Esophagus muscularis mucosa (tissue), 4 donors: ENCODE results near the gene GALC. TPM values are rescaled to one million over a fixed set of nuclear protein-coding genes. Genes with fewer than 3 reads are reported as not detected.

ENCODE experiments used
- DNase-seq: peaks from one replicate; pipeline ENCODE4 v3.0.0-alpha.2; 2017; ENCODE audit errors: extremely low spot score
- H3K27ac ChIP-seq, 4 donors: fragments of 200-600 bp; sonication (generic); replicated peaks in 1 of 4; 1 replicate in 3 of 4; 2 replicates in 1 of 4; pipeline ENCODE4 v1.5.1; 2016 to 2019; ENCODE audit warnings: mild to moderate bottlenecking in 1 of 4
- H3K27me3 ChIP-seq, 4 donors: fragments of 200-600 bp; sonication (generic); one replicate each; pipeline versions ENCODE4 v1.5.1 to v1.6.0; 2016 to 2019
- H3K36me3 ChIP-seq, 4 donors: fragments of 200-600 bp; sonication (generic); one replicate each; pipeline ENCODE4 v1.5.1; 2016 to 2019
- H3K4me1 ChIP-seq, 4 donors: fragments of 200-600 bp; sonication (generic); one replicate each; pipeline ENCODE4 v1.5.1; 2016 to 2019
- H3K4me3 ChIP-seq, 4 donors: fragments of 200-600 bp; sonication (generic); 1 replicate in 2 of 4; 2 replicates in 2 of 4; pipeline ENCODE4 v1.5.1; 2016 to 2019; ENCODE audit warnings: mild to moderate bottlenecking in 4 of 4, moderate library complexity in 1 of 4
- H3K9me3 ChIP-seq, 4 donors: fragments of 200-600 bp; sonication (generic); 1 replicate in 3 of 4; 2 replicates in 1 of 4; pipeline ENCODE4 v1.5.1; 2016 to 2019
- EP300 ChIP-seq: sonication (generic); formaldehyde crosslinking; IDR thresholded peaks from one replicate; pipeline ENCODE4 v1.6.1; 2017; ENCODE audit warnings: antibody characterized with exemption
- POLR2A ChIP-seq: fragments of 450-650 bp; IDR thresholded peaks from one replicate; pipeline ENCODE4 v1.6.1; 2017; ENCODE audit warnings: antibody characterized with exemption, moderate library complexity, mild to moderate bottlenecking, low read depth
- POLR2AphosphoS5 ChIP-seq, 2 donors: sonication (generic); formaldehyde crosslinking; IDR thresholded peaks; one replicate each; pipeline ENCODE4 v1.6.1; 2017; ENCODE audit warnings: antibody characterized with exemption in 2 of 2
- WGBS: methylation state at CpG from one replicate; pipeline ENCODE4 v1.1.5; 2018; 5-methylcytosine and 5-hydroxymethylcytosine counted together
- intact Hi-C: fragments of 100-400 bp; cut with DNase I; formaldehyde crosslinking; loops from one replicate; pipeline ENCODE4 v1.15.1; 2023
- total RNA-seq, 4 donors: library from RNA; depleted of rRNA; stranded (reverse); fragments of >200 nt; gene quantifications; one replicate each; pipeline versions ENCODE4 v1.1.0 to v1.2.1, GENCODE V29; 2016
- TF ChIP-seq, protein P1 (sequence below), 3 experiments: fragments of 200-600 bp in 2 of 3; fragments of 450-650 bp in 1 of 3; sonication (generic) in 2 of 3; IDR thresholded peaks; one replicate each; pipeline ENCODE4 v1.5.1; 2017 to 2019; ENCODE audit warnings: antibody characterized with exemption in 3 of 3, mild to moderate bottlenecking in 2 of 3, moderate library complexity in 1 of 3

The GALC gene
- total RNA-seq, 4 donors from 2014 or later: 14.5 to 17.0 (median 16.0) TPM

DNA sequence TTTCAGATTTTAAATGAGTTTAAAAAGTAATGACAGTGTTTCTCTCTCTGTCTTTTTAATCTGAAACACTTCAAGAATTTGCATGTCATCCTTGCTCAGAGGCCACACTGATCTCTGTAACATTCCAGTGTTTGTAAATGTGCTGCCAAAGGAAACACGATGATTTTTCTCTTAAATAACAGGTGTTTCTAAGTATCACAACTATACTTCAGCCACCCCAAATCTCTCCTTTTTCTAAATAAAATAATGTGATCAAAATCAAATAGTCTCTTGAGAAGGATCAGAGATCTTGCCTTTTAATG, 3.3 kb upstream of the GALC start:
- intact Hi-C loops: loop anchor here (10.0 kb wide), 1 partner anchor 389 kb away; the partner anchor contains the start of gene SPATA7
- TF ChIP-seq EP300 (no peak), POLR2A (no peak), POLR2AphosphoS5 (IDR thresholded peaks at IDR 0.05) (no peak)
- TF ChIP-seq, protein P1, sequence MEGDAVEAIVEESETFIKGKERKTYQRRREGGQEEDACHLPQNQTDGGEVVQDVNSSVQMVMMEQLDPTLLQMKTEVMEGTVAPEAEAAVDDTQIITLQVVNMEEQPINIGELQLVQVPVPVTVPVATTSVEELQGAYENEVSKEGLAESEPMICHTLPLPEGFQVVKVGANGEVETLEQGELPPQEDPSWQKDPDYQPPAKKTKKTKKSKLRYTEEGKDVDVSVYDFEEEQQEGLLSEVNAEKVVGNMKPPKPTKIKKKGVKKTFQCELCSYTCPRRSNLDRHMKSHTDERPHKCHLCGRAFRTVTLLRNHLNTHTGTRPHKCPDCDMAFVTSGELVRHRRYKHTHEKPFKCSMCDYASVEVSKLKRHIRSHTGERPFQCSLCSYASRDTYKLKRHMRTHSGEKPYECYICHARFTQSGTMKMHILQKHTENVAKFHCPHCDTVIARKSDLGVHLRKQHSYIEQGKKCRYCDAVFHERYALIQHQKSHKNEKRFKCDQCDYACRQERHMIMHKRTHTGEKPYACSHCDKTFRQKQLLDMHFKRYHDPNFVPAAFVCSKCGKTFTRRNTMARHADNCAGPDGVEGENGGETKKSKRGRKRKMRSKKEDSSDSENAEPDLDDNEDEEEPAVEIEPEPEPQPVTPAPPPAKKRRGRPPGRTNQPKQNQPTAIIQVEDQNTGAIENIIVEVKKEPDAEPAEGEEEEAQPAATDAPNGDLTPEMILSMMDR (IDR thresholded peaks at IDR 0.05): no peak
- H3K4me3 ChIP-seq: no peak overlapping the region
- H3K36me3 ChIP-seq: no peaks in the 10 kb centered on the region
- H3K4me1 ChIP-seq: peaks cover 13 to 20% (median 18%) of the 10 kb centered on the region in 4 donors
- DNase-seq: no peak
- no peaks in the 10 kb centered on the region for H3K27me3 ChIP-seq
- no peak overlapping the region for H3K27ac ChIP-seq
- H3K9me3 ChIP-seq: no peaks in the 10 kb centered on the region
- WGBS: 67% methylated on average over 1 of the region's 1 CpG

DNA sequence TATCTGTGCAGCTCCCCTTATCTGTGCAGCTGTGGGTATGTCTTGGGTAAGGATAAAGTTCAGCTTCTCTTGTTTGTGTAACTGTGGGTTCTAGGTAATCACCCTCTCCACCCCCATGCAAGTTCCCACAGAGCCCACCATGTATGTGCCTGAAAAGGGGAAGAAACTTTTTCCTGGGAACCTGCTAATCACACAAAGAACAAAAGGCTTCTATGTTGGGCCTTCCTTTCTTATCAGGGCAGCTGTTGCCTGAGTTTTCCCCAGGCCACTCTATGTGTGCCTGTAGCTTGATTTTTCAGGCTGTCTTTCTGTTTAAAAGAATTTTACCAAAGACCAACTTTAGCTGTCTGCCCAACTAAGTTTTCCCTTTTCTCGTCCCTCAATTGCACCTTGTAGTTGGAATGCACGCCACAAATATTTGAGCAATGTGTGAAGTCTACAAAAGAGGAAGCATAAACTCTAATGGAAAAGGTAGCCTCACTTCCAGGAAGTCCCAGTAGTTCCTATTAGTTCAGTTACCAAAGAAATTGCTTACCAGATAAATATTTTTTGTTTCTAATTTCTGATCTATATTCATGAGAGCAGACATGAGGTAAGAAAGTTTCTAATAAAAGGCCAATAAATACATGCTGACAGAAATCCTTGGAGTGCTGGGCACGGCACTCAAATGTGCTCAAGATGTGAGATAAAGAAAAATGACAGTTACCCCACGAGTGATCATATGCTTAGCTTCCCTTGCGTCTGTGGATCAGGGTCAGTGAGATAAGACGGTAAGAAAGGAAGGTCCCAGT, 2.7 kb upstream of the GALC start:
- DNase-seq: no peak
- H3K4me3 ChIP-seq: no peak overlapping the region
- TF ChIP-seq POLR2A: no peak
- no peaks in the 10 kb centered on the region for H3K9me3 ChIP-seq
- peaks cover 16 to 26% (median 21%) of the 10 kb centered on the region in 4 donors for H3K4me1 ChIP-seq
- H3K27me3 ChIP-seq: no peaks in the 10 kb centered on the region
- WGBS: 71% methylated on average over 6 of the region's 6 CpGs
- H3K27ac ChIP-seq: no peak overlapping the region
- no peaks in the 10 kb centered on the region for H3K36me3 ChIP-seq
- intact Hi-C loops: loop anchor here (10.0 kb wide), 1 partner anchor 389 kb away; the partner anchor contains the start of gene SPATA7

DNA sequence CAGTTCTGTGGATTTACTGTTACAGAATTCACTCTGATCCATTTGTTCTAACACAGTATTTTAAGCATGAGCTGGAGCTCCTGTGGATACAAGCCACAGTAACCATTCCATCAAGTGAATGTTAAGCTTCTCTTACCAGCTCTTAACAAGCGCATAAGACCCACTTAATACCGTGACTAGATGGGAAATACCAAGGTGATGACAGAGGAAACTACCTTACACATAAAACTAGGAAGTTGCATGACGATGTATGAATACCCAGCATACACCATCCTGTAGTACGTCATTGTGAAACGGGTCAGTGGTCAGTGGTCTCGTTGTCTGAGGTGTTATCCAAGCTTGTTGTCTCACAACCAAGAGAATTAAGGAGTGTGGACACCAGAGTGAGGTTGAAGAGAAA, 2.0 kb upstream of the GALC start:
- Histone ChIP-seq H3K4me3 (no peak overlapping the region), H3K27me3 (no peaks in the 10 kb centered on the region), H3K9me3 (no peaks in the 10 kb centered on the region), H3K27ac (no peak overlapping the region), H3K4me1 (peaks cover 16 to 30% (median 22%) of the 10 kb centered on the region in 4 donors), H3K36me3 (no peaks in the 10 kb centered on the region)
- intact Hi-C loops: loop anchor here (10.0 kb wide), 1 partner anchor 390 kb away; the partner anchor contains the start of gene SPATA7
- TF ChIP-seq, protein P1 (IDR thresholded peaks at IDR 0.05): no peak
- no peak for TF ChIP-seq POLR2AphosphoS5 (IDR thresholded peaks at IDR 0.05)
- TF ChIP-seq POLR2A: no peak
- no peak for TF ChIP-seq EP300
- no peak for DNase-seq
- 87% methylated on average over 6 of the region's 6 CpGs for WGBS

DNA sequence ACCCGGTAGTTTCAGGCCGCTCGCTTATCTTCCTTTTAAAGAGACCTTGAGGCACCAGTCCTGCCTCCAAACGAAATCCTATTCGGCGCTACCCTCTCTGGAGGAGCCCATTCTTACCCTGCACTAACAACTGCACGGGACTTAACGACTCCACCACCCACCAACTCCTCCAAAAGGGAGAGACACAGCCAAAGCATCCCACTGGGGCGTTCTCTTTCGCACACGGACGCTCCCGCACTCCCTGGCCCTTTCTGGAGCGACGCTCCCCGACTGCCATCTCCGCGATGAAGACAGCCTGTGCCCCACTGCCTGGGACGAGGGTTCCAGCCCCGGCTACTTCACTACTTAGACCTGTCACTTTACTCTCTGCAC, 650 bp downstream of the GALC start:
- TF ChIP-seq POLR2AphosphoS5 (IDR thresholded peaks at IDR 0.05) (no peak), EP300 (no peak), POLR2A (no peak)
- TF ChIP-seq, protein P1 (IDR thresholded peaks at IDR 0.05): no peak
- Histone ChIP-seq H3K27me3 (no peaks in the 10 kb centered on the region), H3K4me3 (peak overlapping the region; percentile 72 to 94 (median 86)), H3K9me3 (no peaks in the 10 kb centered on the region), H3K27ac (peak overlapping the region; percentile 91 to 98 (median 96)), H3K4me1 (peaks cover 16 to 30% (median 22%) of the 10 kb centered on the region in 4 donors), H3K36me3 (no peaks in the 10 kb centered on the region)
- 8% methylated on average over 18 of the region's 20 CpGs for WGBS
- no peak for DNase-seq
- intact Hi-C loops: loop anchor here (10.0 kb wide), 1 partner anchor 392 kb away; the partner anchor contains the start of gene SPATA7

DNA sequence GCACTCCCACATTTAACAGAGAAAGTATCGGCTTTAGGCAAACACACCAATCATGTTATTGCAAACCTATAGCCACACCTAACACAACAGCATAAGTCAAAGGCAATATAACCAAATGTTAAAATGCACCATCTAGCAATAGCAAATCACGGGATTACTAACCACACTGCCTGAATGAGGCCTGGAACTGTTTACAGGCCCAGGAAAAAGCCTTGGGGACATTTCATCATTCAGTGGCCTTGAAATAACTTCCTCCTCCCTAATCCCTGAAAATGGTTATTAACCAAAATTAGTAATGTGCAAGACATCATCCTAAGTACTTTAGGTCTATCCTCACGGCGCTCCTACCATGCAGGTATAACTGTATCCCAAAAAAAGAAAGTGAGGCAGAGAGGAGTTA, 2.3 kb downstream of the GALC start:
- intact Hi-C loops: loop anchor here (10.0 kb wide), 1 partner anchor 394 kb away; the partner anchor contains the start of gene SPATA7
- no peaks in the 10 kb centered on the region for H3K9me3 ChIP-seq
- peaks cover 0 to 16% (median 4%) of the 10 kb centered on the region in 4 donors for H3K36me3 ChIP-seq
- H3K4me3 ChIP-seq: no peak overlapping the region
- no peak for TF ChIP-seq EP300
- TF ChIP-seq, protein P1 (IDR thresholded peaks at IDR 0.05): no peak
- TF ChIP-seq POLR2A: no peak
- no peak for TF ChIP-seq POLR2AphosphoS5 (IDR thresholded peaks at IDR 0.05)
- WGBS: 83% methylated on average over 4 of the region's 4 CpGs
- no peak overlapping the region for H3K27ac ChIP-seq
- H3K4me1 ChIP-seq: peaks cover 16 to 30% (median 22%) of the 10 kb centered on the region in 4 donors
- no peaks in the 10 kb centered on the region for H3K27me3 ChIP-seq
- no peak for DNase-seq
